Activated CD4-positive, alpha-beta T cell treated with anti-CD3 and anti-CD28 coated beads for 4 hours (primary cell): ENCODE data around the gene ZNF587B.
"Not testable (repeated sequence)": the region's sequence is repeated elsewhere in the genome, so short reads cannot be mapped to it uniquely, and the experiment has no call there.

Source experiments
- DNase-seq, 2 donors: peaks; one replicate each; pipeline ENCODE4 v3.0.0-alpha.2; 2020

Gene ZNF587B

DNA sequence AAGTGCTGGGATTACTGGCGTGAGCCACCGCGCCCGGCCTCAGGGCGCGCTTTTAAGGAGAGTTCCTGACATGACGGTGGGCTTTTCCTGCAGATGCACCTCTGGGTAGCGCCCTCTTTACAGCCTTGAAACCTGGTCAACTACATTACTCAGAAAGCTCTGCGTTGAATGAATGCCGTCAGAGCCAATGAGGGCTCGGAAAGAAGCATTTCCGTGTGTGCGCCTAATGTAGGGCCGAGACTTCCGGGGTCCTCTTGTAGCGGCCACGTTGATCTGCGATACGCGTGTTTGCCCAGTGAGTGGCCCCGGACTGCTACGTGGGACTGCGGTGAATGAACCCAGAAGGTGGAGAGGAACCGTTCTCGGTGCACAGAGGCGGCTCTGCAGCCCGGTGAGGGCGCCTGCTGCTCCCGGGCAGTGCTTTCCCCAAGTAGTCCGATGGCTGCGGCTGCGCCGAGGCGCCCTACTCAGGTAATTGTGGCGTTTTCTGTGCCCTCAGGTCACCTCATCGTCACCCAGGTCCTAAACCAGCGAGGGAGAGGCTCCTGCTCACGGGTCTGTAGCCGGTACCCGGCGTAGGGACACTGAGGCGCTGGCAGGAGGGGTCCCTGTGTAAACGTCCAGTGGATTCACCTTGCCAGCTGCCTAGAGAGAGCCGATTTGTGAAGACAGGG lies 10.5 kb upstream of the ZNF587B start:
- peak; percentile 73 to 75 for DNase-seq

DNA sequence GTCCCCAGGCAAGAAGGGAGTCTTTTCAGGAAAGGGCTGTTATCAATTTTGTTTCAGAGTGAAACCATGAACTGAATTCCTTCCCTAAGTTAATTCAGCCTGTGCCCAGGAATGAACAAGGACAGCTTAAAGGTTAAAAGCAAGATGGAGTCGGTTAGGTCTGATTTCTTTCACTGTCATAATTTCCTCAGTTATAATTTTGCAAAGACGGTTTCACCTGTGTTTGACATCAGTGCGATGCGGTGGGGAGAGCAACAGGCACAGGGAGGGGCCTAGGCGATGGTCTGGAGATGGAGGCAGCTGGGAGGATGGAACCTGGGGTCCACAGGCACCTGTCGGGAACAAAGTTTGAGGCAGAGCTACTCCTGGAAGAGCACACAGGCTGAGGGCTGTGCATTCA lies 9.5 kb upstream of the ZNF587B start:
- DNase-seq = no peak

DNA sequence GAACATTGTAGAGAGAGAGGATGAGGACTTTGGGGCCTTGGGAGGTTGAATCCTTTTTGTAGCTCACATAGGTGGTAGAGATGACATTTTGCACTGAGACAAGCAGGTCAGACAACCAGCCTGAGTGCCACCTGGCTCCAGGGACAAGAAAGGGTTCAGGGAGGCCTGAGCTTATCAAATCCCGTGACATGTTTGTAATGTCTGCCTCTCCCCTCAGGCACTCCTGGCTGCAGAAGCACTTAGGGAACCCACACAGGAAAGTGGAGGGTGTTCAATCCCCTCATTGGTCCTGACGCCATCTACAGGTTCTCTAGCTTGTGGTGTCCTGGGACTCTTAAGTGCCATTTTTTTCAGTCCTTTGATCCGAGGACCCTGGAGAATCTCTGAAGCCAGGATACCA lies 9.0 kb upstream of the ZNF587B start:
- DNase-seq = not testable (repeated sequence)

DNA sequence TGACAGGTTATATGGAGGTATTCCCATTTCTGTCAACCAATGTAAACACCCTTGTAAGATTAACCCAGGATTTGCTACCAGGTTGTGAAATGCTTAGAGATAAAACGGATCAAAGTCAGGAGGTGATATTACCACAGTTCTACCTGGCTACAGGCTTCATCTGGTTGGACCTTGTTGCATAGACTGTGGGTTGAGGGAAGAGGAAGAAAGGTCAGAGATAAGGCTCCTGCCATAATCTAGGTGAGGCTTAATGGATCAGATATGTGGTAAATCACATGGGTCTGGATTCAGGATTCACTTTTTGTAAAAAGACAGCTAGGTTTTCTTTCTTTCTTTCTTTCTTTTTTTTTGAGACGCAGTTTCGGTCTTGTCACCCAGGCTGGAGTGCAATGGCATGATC lies 8.6 kb upstream of the ZNF587B start:
- DNase-seq = not testable (repeated sequence)

DNA sequence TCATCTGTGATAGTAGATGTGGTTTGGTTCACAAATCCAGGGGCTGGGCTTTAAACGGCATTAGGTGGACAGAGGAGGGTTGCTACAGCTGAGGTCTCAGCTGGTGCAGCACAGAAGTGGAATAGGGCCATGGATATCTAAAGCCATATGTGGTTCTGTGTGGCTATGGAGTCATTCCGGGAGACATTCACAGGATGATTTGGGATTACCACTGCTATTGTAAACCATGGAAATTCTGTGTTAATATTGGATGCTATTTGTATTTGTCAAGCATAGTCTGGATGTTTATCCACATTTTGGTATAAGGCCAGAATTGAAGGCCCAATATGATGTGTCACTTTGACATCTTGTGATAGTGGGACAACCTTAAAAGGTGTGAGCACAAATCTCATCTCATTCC lies 6.9 kb upstream of the ZNF587B start:
- not testable (repeated sequence) for DNase-seq

DNA sequence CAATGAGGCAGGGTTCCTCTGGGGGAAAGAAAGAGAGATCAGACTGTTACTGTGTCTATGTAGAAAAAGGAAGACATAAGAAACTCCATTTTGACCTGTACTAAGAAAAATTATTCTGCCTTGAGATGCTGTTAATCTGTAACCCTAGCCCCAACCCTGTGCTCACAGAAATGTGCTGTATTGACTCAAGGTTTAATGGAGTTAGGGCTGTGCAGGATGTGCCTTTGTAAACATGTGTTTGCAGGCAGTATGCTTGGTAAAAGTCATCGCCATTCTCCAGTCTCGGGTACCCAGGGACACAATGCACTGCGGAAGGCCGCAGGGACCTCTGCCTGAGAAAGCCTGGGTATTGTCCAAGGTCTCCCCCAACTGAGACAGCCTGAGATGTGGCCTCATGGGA lies 6.5 kb upstream of the ZNF587B start:
- not testable (repeated sequence) for DNase-seq

DNA sequence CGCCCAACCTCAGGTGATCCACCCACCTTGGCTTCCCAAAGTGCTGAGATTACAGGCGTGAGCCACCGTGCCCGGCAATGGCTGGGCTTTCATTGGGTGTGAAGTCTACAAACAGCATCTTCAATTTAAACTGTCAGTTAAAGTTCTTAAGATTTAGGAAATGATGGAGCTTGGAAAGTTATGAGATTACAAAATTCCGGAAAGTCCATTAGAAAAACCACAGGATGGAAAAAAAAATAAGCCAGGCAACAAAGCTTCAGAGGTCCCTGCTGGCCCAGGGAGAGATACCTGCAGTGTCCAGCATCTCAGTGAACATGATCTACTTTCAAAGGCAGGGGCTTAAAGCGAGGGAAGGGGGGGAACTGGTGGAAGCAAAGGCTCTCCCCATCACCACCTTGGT lies 4.6 kb upstream of the ZNF587B start:
- no peak for DNase-seq

DNA sequence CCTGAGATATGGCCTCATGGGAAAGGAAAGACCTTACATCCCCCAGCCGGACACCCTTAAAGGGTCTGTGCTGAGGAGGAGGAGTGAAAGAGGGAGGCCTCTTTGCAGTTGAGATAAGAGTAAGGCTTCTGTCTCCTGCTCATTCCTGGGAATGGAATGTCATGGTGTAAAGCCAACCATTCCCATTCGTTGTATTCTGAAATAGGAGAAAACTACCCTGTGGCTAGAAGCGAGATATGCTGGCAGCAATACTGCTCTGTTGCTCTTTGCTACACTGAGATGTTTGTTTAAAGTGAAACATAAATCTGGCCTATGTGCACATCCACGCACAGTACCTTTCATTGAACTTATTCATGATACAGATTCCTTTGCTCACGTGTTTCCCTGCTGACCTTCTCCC lies 783 bp upstream of the ZNF587B start:
- no peak for DNase-seq

DNA sequence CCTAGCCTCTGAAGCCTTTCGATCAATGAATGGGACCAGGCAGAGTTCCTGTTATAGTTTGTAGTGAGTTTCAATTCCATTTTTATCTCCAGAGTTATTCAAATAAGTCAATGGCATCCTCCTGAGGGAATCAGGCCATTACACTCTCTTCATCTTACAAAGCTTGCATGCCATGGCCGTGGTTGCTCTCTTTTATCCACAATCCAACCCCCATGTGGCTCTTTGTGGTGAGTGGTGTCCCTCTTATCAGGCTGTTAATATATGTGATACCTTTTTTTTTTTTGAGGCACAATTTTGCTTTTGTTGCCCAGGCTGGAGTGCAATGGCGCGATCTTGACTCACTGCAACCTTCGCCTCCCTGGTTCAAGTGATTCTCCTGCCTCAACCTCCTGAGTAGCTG lies 6.9 kb downstream of the ZNF587B start:
- DNase-seq = not testable (repeated sequence)

DNA sequence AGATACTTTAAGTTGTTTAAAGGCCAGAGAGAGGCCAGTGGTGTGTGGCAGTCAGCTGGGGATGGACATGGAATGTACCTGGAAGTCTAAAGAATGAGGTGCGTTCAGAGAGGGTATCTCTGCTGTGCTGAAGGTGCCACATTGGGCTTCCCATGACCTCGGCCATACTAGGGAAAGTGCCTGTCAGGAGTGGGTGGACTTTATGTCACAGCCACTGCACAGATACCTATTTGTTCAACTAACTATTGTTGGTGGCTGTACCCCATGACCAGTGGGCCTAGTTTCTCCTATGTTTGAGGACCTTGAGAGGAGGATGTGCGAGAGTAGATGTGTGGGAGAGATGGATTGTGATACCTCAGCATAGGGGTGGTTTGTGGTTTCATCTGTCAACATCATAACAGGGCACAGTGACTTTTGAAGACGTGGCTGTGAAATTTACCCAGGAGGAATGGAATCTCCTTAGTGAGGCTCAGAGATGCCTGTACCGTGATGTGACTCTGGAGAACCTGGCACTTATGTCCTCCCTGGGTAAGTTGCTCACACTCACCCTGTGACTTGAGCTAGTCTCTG lies 8.6 kb downstream of the ZNF587B start:
- not testable (repeated sequence) for DNase-seq

DNA sequence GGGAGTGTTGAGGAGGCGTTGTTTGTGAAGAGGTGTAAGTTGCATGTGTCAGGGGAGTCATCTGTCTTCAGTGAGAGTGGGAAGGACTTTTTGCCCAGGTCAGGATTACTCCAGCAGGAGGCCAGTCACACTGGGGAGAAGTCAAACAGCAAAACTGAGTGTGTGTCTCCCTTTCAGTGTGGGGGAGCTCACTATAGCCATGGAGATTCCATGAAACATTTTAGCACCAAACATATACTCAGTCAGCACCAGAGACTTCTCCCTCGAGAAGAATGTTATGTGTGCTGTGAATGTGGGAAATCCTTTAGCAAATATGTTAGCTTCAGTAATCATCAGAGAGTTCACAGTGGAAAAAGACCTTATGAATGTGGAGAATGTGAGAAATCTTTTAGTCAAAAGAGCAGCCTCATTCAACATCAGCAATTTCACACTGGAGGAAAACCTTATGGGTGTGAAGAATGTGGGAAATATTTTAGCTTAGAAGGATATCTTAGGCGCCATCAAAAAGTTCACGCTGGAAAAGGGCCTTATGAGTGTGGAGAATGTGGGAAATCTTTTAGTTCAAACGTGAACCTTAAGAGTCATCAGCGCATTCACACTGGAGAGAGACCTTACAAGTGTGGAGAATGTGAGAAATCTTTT lies 11.1 kb downstream of the ZNF587B start:
- no peak for DNase-seq

DNA sequence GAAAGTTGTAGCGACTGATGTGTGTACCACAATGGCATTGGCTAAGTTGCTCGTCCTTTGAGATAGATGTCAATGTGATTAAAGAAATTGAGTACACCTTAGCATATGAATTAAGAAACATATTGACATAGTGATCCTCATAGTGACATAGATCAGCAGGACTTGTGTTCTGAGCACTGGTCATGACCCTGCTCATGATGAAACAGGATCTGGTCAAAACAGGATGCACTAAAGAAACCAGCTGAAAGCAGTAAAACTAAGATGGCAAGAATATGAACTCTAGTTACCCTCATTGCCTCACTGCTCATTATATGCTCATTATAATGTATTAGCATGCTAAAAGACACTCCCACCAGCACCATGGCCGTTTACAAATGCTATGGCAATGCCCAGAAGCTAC lies 17.1 kb downstream of the ZNF587B start:
- DNase-seq = not testable (repeated sequence)

DNA sequence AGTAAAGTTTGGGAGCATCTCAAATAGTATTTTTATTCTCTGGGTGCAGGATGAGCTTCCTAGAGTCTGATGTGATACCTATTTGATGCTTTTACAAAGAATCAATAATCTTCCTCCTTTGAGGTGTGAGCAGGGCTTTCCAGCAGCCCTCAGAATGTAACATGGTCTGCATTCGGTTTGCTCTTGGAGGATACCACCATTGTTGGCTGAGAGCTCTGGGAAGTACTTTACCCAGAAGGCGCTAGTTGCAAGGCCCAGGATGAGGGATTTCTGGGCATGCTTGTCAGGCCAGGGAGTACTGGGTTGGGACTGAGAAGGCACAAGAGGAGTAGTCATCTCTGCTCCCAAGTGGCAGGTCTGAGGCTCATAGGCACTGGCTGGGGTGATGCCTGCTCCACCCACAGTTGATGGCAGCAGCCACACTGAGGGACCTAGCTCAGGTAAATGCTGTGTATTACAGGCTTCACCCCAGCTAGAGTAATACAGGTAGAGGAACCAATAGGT lies 19.1 kb downstream of the ZNF587B start:
- not testable (repeated sequence) for DNase-seq

DNA sequence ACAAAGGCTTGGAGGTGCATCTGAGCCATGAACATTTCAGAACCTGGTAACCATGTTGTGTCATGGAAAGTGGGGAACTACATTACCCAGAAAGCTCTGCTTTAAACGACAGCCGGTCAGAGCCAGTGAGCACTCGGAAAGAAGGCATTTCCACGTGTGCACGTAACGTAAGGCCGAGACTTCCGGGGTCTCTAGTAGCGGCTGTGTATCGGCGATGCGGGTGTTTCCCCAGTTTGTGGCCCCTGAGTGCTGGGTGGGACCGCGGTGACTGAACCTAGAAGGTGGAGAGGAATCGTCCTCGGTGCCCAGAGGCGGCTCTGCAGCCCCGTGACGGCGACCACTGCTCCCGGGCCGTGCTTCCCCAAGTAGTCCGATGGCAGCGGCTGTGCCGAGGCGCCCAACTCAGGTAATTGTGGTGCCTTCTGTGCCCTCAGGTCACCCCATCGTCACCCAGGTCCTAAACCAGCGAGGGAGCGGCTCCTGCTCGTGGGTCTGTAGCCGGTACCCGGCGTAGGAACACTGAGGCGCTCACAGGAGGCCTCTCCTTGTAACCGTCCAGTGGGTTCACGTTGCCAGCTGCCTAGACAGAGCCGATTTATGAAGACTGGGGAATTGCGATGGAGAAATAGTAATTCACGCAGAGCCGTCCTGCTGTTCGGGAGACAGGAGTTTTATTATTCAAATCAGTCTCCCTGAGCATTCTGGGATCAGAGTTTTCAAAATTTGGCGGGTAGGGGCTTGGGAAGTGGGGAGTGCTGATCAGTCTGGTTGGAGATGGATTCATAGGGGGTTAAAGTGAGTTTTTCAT lies 19.8 kb downstream of the ZNF587B start, which contains the start of gene ZNF587:
Gene ZNF587 (plus strand): TSS at position 194 of the 808 bp plus-strand sequence. CDS start 180 bp downstream, at position 374.
- peak; percentile 76 to 79 for DNase-seq

DNA sequence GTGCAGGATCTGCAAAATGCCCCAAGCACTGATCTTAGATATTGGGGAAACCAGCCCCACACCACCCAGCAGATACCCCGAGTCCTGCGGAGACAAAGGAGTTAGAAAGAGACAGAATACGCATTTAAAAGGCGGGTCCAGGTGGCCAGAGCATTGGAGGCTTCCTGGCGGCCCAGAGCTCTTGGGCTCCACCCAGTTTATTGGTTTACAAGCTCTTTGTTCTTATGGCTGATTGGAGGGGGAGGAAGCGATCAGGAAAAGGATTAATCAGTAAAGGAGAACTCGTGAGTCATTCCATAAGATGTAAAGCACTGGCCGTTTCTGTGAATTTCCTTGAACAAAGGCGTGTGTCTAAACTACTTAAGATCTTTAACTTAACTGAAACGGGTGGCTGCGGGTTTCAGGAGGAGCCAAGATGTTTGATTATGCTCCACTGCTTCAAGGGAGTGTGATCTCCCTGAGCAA lies 20.5 kb downstream of the ZNF587B start:
- DNase-seq = no peak

DNA sequence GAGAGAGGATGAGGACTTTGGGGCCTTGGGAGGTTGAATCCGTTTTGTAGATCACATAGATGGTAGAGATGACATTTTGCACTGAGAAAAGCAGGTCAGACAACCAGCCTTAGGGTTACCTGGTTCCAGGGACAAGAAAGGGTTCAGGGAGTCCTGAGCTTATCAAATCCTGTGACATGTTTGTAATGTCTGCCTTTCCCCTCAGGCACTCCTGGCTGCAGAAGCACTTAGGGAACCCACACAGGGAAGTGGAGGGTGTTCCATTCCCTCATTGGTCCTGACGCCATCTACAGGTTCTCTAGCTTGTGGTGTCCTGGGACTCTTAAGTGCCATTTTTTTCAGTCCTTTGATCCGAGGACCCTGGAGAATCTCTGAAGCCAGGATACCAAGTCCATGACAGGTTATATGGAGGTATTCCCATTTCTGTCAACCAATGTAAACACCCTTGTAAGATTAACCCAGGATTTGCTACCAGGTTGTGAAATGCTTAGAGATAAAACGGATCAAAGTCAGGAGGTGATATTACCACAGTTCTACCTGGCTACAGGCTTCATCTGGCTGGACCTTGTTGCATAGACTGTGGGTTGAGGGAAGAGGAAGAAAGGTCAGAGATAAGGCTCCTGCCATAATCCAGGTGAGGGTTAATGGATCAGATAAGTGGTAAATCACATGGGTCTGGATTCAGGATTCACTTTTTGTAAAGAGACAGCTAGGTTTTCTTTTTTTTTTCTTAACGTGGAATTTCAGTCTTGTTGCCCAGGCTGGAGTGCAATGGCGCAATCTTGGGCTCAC lies 21.9 kb downstream of the ZNF587B start:
- not testable (repeated sequence) for DNase-seq

DNA sequence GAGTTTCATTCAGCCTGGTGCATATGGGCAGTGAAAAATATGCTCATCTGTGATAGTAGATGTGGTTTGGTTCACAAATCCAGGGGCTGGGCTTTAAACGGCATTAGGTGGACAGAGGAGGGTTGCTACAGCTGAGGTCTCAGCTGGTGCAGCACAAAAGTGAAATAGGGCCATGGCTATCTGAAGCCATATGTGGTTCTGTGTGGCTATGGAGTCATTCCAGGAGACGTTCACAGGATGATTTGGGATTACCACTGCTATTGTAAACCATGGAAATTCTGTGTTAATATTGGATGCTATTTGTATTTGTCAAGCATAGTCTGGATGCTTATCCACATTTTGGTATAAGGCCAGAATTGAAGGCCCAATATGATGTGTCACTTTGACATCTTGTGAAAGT lies 24.0 kb downstream of the ZNF587B start:
- DNase-seq = not testable (repeated sequence)

DNA sequence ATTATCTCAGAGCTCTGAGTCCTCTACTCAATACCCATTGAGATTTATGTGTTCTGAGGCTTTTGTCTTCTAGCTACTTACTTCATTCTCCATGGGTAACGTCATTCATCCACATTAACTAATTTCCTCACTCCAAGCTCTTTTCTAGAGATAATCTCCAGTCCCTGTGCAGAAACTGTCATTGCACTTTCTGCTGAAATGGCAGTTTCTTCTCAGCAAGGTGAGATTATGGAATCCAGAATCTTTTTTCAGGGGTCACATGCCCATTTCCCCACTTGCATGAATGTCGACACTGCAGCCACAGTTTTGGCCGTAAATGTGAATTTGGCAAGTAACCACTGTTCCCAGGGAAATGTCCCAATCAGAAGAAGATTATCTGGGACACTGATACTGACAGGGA lies 32.3 kb downstream of the ZNF587B start:
- DNase-seq = not testable (repeated sequence)

DNA sequence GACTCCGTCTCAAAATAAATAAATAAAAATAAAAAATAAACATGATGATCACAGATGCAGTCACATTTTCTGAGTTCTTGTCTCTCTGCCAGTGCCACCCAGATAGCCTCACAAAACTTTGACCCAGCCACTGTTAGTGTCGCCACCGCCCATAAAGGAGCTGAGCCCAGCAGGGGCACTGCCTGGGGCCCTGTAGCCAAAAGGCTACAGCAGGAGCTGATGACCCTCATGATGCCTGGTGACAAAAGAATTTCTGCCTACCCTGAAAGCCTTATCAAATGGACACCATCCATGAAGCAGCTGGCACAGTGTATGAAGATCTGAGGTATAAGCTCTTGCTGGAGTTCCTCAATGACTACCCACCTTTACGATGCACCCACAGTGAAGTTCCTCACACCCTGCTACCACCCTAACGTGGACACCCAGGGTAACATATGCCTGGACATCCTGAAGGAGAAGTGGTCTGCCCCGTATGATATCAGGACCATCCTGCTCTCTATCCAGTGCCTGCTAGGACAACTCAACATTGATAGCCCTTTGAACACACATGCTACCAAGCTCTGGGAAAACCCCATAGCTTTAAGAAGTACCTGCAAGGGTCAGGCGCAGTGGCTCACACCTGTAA lies 37.9 kb downstream of the ZNF587B start:
- DNase-seq = no peak

DNA sequence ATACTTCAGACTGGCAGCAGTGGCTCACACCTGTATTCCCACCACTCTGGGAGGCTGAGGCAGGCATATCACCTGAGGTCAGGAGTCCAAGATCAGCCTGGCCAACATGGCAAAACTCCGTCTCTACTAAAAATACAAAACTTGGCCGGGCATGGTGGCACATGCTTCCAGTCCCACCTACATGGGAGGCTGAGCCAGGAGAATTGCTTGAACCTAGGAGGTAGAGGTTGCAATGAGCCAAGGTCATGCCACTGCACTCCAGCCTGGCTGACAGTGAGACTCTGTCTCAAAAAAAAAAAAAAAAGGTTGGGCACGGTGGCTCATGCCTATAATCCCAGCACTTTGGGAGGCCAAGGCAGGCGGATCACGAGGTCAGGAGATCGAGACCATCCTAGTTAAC lies 39.6 kb downstream of the ZNF587B start:
- not testable (repeated sequence) for DNase-seq

DNA sequence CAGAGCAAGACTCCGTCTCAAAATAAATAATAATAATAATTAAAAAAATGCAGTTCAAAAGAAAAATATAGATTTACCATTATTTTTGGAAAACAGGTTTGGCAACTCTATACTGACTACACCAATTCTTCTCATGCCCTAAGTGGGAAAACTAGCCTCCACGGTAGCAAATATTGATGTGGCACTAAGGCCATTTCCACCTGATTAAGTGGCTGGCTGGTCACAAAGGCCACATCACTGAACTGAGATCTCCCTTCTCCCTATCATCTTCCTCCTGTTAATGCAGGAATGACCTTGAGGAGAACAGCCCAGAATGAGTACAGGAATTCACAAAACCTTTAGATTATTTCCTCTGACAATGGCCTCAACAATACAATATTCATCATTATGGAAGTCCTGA lies 40.1 kb downstream of the ZNF587B start:
- no peak for DNase-seq

DNA sequence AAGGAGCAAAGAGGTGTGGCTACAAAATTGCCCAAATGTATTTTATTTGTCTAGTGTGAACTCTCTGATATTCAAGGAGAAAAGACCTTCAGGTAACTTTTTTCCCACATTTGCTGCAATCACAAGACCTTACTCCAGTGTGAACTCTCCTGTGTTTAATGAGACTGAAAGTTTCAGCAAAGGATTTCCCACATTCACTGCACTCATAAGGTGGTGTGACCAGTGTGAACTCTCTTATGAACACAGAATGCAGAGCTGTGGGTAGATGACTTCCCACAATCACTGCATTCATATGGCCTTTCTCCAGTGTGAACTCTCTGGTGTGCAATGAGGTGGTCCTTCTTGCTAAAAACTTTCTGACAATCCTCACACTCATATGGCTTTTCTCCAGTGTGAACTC lies 42.4 kb downstream of the ZNF587B start:
- no peak for DNase-seq
